Fibroblast of skin of right biceps (primary cell): Measurements from ENCODE around the gene ACOT7.
"Not testable (repeated sequence)": the region's sequence is repeated elsewhere in the genome, so short reads cannot be mapped to it uniquely, and the experiment has no call there.

Experiments used
- DNase-seq: peaks from one replicate; pipeline ENCODE4 v3.0.0-alpha.2; 2013

ACOT7 gene

DNA sequence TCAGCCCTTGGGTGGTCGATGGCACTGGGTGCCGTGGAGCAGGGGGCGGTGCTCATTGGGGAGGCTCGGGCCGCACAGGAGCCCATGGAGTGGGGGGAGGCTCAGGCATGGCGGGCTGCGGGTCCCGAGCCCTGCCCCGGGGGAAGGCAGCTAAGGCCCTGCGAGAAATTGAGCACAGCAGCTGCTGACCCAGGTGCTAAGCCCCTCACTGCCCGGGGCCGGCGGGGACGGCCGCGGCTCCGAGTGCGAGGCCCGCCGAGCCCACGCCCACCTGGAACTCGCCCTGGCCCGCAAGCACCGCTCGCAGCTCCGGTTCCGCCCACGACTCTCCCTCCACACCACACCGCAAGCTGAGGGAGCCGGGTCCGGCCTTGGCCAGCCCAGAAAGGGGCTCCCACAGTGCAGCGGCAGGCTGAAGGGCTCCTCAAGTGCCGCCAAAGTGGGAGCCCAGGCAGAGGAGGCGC, 2.2 kb upstream of the ACOT7 start:
- not testable (repeated sequence) for DNase-seq

DNA sequence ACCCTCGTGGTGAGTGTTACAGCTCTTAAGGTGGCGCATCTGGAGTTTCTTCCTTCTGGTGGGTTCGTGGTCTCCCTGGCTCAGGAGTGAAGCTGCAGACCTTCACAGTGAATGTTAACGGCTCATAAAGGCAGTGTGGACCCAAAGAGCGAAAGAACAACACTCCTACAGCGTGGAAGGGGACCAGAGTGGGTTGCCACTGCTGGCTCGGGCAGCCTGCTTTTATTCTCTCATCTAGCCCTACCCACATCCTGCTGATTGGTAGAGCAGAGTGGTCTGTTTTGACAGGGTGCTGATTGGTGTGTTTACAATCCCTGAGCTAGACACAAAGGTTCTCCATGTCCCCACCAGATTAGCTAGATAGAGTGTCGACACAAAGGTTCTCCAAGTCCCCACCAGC, 1.6 kb upstream of the ACOT7 start:
- DNase-seq: not testable (repeated sequence)

GRCh38 chr1:6392809-6393399, 663 bp downstream of the ACOT7 start:
- no peak for DNase-seq

DNA sequence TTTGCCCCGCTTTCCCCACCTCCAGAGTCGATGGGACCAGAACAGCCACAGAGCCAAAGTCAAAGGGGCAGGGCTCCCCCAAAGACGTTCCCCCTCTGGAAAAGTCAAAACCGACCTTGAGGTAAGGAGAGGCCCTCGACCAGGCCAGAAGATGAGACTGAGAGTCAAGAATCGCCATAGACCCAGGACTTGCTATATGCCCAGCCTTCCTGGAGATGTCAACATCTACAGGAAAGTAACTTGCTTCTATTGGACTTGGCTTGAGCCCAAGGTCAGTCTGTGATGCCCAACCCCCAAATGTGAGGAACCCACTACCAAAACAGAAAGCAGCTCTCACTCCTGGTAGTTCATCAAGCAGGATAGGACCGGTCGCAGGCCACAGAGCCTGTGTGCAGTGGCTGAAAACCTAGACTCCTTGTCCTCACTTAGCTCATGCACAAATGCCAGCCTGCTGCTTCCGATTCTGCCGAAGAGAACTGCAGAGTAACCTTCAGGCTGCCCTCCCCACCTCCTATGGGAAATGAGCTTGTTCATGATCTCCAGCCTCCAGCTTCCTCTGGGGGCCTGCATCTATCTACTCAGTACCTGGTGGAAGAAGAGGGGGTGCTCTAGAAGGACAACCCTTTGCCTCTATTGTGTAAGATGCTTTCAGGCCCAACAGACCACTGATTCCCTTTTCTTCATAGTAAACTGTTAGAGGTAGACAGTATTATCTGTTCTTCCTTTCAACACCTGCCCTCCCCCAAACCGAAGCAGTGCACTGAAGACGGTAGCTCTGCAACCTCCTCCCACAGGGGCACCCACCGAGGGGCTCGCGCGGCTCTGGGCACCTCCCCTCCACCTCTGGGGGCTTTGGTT, 1.4 kb downstream of the ACOT7 start:
- DNase-seq: no peak

GRCh38 chr1:6389971-6390370, 3.6 kb downstream of the ACOT7 start:
- no peak for DNase-seq

- peak; percentile 44 for DNase-seq
Observed at GRCh38 chr1:6386371-6386949, 7.1 kb downstream of the ACOT7 start.

GRCh38 chr1:6385488-6386191, 7.9 kb downstream of the ACOT7 start:
- peak; percentile 77 for DNase-seq

GRCh38 chr1:6384962-6385361, 8.6 kb downstream of the ACOT7 start:
- no peak for DNase-seq

GRCh38 chr1:6384135-6384534, 9.4 kb downstream of the ACOT7 start:
- DNase-seq: no peak

- DNase-seq: no peak
Observed at GRCh38 chr1:6380037-6380436, 13.5 kb downstream of the ACOT7 start.

DNA sequence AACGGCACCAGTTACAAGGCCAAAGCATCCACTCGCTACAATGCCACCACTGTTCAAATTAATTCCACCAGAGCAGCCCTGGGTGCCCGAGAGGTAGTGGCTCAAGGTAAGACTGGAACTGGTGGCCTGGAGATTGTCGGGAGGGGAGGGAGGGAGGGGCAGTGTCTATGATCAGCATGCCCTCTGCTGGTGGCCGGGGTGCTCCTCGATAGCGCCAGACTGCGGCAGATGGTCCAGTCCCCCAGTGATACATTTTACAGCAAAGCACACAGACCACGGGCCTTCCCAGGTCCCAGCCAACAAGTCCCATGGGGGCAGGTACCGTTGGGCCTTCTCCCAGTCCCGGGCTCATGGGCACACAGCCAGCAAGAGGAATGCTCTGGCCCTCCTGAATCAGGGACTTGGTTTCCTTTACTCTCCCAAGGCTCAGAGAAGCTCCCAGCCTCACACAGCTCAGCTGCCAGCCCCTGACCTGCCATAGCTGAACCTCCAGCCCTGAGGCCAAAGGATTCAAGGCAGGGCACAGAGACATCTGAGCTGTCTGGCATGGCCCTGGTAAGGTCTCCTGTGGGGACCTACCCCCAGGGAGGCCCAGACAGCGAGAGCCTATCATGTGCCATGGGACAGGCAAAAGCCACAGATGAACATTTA, 15.3 kb downstream of the ACOT7 start:
- no peak for DNase-seq

DNA sequence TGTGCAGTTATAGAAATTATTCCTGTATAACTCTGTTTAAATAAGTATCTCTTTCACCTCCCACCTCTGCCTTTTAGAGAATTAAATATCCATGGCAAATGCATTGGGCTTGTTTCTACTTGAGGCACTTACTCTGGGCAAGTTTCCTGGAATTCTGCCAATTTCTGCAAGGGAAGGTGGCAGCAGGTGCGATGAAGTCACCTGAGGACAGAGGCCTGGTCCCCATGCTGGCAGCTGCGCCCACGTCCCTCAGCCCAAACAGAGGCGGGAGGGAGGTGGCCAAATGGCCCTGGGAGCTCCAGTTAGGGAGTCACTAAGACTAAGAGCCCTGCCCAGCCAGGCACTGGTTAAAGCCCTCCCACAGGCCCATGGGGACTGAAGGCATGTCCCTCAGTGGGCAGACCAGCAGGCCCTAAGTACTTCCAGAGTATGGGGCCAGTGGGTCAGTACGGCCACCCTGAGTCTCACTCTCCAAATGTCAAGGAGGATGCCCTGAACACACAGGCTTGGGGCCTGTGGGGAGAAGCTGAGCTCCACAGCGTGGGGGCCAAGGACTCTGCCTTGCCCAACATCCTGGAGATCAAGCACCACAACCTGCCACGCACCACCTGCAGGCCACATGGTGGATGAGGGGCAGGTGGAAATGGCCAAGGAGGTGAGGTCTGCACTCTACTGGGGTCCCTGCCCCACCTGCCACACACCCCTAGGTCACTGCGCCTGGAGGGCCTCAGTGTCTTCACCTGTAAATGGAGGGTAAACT, 19.4 kb downstream of the ACOT7 start:
- no peak for DNase-seq

DNA sequence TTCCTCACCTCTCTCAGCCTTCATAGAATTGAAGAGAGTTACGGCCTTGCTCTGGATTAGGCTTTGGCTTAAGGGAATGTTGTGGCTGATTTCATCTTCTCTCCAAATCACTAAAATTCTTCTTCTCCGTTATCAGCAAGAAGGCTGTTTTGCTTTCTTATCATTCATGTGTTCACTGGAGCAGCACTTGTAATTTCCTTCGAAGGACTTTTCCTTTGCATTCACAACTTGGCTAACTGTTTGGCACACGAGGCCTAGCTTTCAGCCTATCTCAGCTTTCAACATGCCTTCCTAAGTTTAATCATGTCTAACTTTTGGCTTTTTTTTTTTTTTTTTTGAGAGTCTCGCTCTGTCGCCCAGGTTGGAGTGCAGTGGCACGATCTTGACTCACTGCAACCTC, 21.3 kb downstream of the ACOT7 start:
- DNase-seq: not testable (repeated sequence)

DNA sequence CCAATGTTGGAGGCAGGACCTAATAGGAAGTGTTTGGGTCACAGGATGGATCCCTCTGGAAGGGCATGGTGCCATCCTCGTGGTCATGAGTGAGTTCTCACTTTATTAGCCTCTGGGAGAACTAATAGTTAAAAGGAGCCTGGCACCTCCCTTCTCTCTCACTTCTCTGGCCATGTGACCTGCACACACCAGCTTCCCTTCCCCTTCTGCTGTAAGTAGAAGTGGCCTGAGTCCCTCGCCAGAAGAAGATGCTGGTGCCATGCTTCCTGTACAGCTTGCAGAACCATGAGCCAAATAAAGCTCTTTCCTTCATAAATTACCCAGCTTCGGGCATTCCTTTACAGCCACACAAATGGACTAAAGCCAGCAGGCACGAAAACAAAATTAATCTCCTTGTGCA, 23.6 kb downstream of the ACOT7 start:
- no peak for DNase-seq

DNA sequence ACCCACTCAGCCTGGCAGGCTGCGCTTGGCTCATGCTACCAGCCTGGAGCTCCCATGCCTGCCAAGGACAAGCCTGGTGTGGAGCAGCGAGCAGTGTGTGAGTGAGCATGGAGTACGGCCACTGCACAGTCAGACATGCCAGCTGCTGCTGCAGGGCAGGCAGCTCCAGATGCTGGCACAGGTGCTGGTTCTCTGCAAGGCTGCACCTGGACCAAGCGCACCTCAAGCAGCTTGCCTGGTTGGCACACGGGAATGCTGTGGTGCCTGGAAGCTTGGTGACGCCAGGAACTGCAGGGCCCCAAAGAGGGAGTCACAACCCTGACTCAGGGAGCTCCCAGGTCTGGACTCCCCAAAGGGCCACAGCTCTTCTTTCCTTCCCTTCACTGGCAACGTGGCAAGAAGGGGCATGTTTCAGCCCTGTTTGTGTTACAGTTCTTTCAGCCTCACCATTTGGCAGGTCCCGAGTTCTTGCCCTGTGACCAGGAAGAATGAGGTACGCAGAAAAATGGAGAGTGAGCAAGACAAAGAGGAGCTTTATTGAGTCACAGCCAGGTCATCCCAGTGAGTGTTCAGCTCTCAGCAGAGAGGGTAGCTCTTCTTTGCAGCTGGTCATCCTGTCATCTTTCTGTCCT, 26.1 kb downstream of the ACOT7 start:
- no peak for DNase-seq

- DNase-seq: no peak
Observed at GRCh38 chr1:6365047-6365446, 28.5 kb downstream of the ACOT7 start.

GRCh38 chr1:6363085-6363884, 30.3 kb downstream of the ACOT7 start:
- DNase-seq: peak; percentile 46

- no peak for DNase-seq
Observed at GRCh38 chr1:6361124-6361775, 32.3 kb downstream of the ACOT7 start.

DNA sequence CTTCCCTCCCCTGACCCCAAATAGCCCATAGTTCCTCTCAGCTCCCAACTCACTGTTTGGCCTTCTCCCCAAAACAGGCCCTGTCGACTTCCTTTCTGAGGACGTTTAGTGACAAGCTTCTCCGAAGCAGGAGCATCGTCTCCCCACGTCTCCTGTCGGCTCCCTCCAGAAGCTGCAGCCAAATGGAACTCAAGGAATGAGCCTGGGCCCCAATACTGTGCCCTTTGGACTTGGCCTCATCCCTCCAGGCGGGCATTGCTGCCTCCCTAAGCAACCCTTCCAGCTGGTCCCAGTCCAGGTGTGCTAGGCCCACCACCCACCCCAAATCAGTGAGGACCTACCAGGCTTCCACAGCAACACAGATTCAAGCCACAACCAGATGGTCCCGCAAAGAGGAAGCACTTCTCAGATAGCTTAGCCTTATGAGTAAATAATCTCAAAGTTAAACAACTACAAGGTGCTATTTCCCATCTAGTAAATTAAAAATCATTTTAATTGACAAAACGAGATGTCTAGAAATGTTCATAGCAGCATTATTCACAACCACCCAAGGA, 33.0 kb downstream of the ACOT7 start:
- no peak for DNase-seq

DNA sequence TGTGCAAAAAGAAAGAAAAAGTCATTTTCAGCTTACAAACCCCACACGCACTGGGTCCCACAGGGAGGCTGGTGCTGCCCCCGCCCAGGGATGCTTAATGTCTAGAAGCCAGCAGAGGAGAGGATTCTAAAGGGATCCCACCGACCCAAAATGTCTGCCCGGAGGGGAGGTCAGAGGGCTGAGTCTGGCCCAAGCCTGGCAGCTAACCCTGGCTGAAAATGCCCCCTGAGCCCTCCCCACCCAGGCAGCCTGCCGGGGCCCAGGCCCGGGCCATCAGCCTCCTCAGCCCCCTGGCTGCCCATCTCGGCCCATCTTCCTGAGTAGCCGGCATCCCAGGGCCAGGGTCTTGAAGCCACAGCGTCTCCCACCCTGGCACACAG, 33.5 kb downstream of the ACOT7 start:
- no peak for DNase-seq
